ENCODE measurements around the gene ERO1B. TPM values are rescaled to one million over a fixed set of nuclear protein-coding genes. Genes with fewer than 3 reads are reported as not detected.

ERO1B gene
- total RNA-seq, 1 donor, result 2.9 TPM

GRCh38 chr1:236275586-236275985, 6.2 kb downstream of the ERO1B start:
- Histone ChIP-seq H3K4me3 (ENCODE audit: insufficient read depth, low read length) (no peak overlapping the region), H3K27me3 (ENCODE audit: insufficient read depth, low read length) (no peaks in the 10 kb centered on the region), H4K20me1 (ENCODE audit: insufficient read depth, low read length) (no peaks in the 10 kb centered on the region), H3K79me2 (ENCODE audit: insufficient read depth, low read length) (no peaks in the 10 kb centered on the region), H3K4me1 (ENCODE audit: insufficient read depth, low read length) (no peaks in the 10 kb centered on the region), H3K27ac (ENCODE audit: low read depth, low read length) (no peak overlapping the region), H3K36me3 (ENCODE audit: insufficient read depth, low read length) (no peaks in the 10 kb centered on the region), H2AFZ (ENCODE audit: low read length) (no peak overlapping the region), H3K4me2 (ENCODE audit: insufficient read depth, low read length) (no peak overlapping the region), H3K9me3 (ENCODE audit: low read depth, low read length) (no peaks in the 10 kb centered on the region)
- TF ChIP-seq, protein P1, sequence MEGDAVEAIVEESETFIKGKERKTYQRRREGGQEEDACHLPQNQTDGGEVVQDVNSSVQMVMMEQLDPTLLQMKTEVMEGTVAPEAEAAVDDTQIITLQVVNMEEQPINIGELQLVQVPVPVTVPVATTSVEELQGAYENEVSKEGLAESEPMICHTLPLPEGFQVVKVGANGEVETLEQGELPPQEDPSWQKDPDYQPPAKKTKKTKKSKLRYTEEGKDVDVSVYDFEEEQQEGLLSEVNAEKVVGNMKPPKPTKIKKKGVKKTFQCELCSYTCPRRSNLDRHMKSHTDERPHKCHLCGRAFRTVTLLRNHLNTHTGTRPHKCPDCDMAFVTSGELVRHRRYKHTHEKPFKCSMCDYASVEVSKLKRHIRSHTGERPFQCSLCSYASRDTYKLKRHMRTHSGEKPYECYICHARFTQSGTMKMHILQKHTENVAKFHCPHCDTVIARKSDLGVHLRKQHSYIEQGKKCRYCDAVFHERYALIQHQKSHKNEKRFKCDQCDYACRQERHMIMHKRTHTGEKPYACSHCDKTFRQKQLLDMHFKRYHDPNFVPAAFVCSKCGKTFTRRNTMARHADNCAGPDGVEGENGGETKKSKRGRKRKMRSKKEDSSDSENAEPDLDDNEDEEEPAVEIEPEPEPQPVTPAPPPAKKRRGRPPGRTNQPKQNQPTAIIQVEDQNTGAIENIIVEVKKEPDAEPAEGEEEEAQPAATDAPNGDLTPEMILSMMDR (IDR thresholded peaks at IDR 0.05; ENCODE audit: extremely low read depth, low read depth, low read length), result no peak
- no peak for DNase-seq (ENCODE audit: insufficient read length, low spot score, missing footprints)

DNA sequence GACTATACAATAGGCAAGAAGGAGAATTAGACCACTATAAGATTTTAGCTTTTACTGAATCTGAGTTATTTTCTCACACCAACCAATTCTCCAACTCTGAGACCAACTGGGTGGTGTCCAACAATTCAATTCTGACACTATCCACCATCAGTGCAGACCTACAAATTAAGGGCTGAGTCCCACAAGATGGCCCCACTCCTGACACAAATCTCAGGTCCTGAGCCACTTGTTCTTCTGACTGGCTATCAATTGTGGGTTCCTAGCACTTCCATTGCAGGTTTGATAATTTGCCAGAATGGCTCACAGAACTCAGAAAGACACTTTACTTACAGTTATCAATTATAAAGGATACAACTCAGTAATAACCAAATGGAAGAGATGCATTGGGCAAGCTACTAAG, 6.7 kb downstream of the ERO1B start:
- Histone ChIP-seq H3K9me3 (ENCODE audit: low read depth, low read length) (no peaks in the 10 kb centered on the region), H3K4me3 (ENCODE audit: insufficient read depth, low read length) (no peak overlapping the region), H2AFZ (ENCODE audit: low read length) (no peak overlapping the region), H3K4me2 (ENCODE audit: insufficient read depth, low read length) (no peak overlapping the region), H4K20me1 (ENCODE audit: insufficient read depth, low read length) (no peaks in the 10 kb centered on the region), H3K27me3 (ENCODE audit: insufficient read depth, low read length) (no peaks in the 10 kb centered on the region), H3K27ac (ENCODE audit: low read depth, low read length) (no peak overlapping the region), H3K79me2 (ENCODE audit: insufficient read depth, low read length) (no peaks in the 10 kb centered on the region), H3K4me1 (ENCODE audit: insufficient read depth, low read length) (no peaks in the 10 kb centered on the region), H3K36me3 (ENCODE audit: insufficient read depth, low read length) (no peaks in the 10 kb centered on the region)
- no peak for DNase-seq (ENCODE audit: insufficient read length, low spot score, missing footprints)
- TF ChIP-seq, protein P1 (IDR thresholded peaks at IDR 0.05; ENCODE audit: extremely low read depth, low read depth, low read length), result no peak

DNA sequence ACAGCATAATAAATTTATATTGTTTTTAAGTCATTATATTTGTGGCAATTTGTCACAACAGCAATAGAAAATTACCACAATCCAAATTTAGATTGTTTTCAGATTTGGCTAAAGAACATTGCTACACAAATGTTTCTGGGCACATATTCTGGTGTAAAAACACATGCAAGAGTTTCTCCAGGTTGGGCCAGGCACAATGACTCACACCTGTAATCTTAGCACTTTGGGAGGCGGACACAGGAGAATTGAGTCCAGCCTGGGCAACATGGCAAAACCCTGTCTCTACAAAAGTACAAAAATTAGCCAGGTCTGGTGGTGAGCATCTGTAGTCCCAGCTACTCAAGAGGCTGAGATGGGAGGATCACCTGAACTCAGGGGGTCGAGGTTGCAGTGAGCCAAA, 8.4 kb downstream of the ERO1B start:
- no peaks in the 10 kb centered on the region for H3K79me2 ChIP-seq (ENCODE audit: insufficient read depth, low read length)
- H4K20me1 ChIP-seq (ENCODE audit: insufficient read depth, low read length), result no peaks in the 10 kb centered on the region
- no peak overlapping the region for H3K4me2 ChIP-seq (ENCODE audit: insufficient read depth, low read length)
- H3K4me1 ChIP-seq (ENCODE audit: insufficient read depth, low read length), result no peaks in the 10 kb centered on the region
- H3K27me3 ChIP-seq (ENCODE audit: insufficient read depth, low read length), result no peaks in the 10 kb centered on the region
- H3K36me3 ChIP-seq (ENCODE audit: insufficient read depth, low read length), result no peaks in the 10 kb centered on the region
- no peak overlapping the region for H3K4me3 ChIP-seq (ENCODE audit: insufficient read depth, low read length)
- H3K27ac ChIP-seq (ENCODE audit: low read depth, low read length), result no peak overlapping the region
- H2AFZ ChIP-seq (ENCODE audit: low read length), result no peak overlapping the region
- TF ChIP-seq, protein P1 (IDR thresholded peaks at IDR 0.05; ENCODE audit: extremely low read depth, low read depth, low read length), result no peak
- no peak for DNase-seq (ENCODE audit: insufficient read length, low spot score, missing footprints)
- no peaks in the 10 kb centered on the region for H3K9me3 ChIP-seq (ENCODE audit: low read depth, low read length)

DNA sequence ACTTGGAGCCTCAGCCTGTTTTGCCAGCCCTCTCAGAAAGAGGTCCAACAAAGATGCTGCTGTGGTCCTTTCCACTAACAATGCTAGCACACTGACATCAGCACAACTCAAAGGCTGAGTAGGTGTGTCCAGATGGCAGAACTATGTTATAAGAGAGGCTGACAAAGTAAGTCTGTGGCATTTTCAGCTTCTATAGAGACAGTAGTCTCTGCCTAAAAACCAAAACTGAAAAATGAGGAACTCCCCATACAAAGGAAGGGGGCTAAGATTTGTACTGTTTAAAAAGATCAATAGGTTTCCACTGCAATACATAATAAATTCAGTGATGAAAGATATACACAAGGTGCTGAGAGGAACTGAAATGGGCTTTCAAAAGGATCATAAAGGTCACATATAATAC, 12.3 kb downstream of the ERO1B start:
- no peaks in the 10 kb centered on the region for H3K79me2 ChIP-seq (ENCODE audit: insufficient read depth, low read length)
- no peak overlapping the region for H3K27ac ChIP-seq (ENCODE audit: low read depth, low read length)
- no peak overlapping the region for H2AFZ ChIP-seq (ENCODE audit: low read length)
- H3K4me1 ChIP-seq (ENCODE audit: insufficient read depth, low read length), result no peaks in the 10 kb centered on the region
- TF ChIP-seq, protein P1 (IDR thresholded peaks at IDR 0.05; ENCODE audit: extremely low read depth, low read depth, low read length), result no peak
- no peak overlapping the region for H3K4me2 ChIP-seq (ENCODE audit: insufficient read depth, low read length)
- no peak overlapping the region for H3K4me3 ChIP-seq (ENCODE audit: insufficient read depth, low read length)
- no peaks in the 10 kb centered on the region for H4K20me1 ChIP-seq (ENCODE audit: insufficient read depth, low read length)
- DNase-seq (ENCODE audit: insufficient read length, low spot score, missing footprints), result no peak
- no peaks in the 10 kb centered on the region for H3K27me3 ChIP-seq (ENCODE audit: insufficient read depth, low read length)
- no peaks in the 10 kb centered on the region for H3K9me3 ChIP-seq (ENCODE audit: low read depth, low read length)
- H3K36me3 ChIP-seq (ENCODE audit: insufficient read depth, low read length), result no peaks in the 10 kb centered on the region
